ENCODE results near the gene DNMT1.
A peak's percentile ranks its signal among the peaks of the same experiment; 100 is the strongest.
"Not testable (repeated sequence)": the region's sequence is repeated elsewhere in the genome, so short reads cannot be mapped to it uniquely, and the experiment has no call there.

Gene DNMT1

GRCh38 chr19:10194500-10195198 is at the start of gene DNMT1:
DNMT1 (minus strand) TSS chr19:10194953; CDS start chr19:10194899, 54 bp downstream.
- no peak for TF ChIP-seq CTCF (IDR thresholded peaks at IDR 0.05)
- no peaks in the 10 kb centered on the region for H3K9me3 ChIP-seq
- no peaks in the 10 kb centered on the region for H3K36me3 ChIP-seq
- H3K27me3 ChIP-seq = no peaks in the 10 kb centered on the region
- H3K4me3 ChIP-seq (ENCODE audit: low read depth in 1 of 2, low read length in 1 of 2) = peak within 1 kb of the TSS; percentile 67 to 84
- peak within 1 kb of the TSS; percentile 68 for H3K27ac ChIP-seq
- H3K4me1 ChIP-seq (ENCODE audit: control insufficient read depth in 1 of 2, insufficient read depth in 1 of 2, low read depth in 1 of 2, low read length in 1 of 2) = peaks cover 11 to 12% of the 10 kb centered on the region in 2 experiments

GRCh38 chr19:10243606-10244005 is 48.9 kb upstream of the DNMT1 start:
- Histone ChIP-seq H3K36me3 (no peaks in the 10 kb centered on the region), H3K4me3 (ENCODE audit: low read depth in 1 of 2, low read length in 1 of 2) (no peak overlapping the region), H3K4me1 (ENCODE audit: control insufficient read depth in 1 of 2, insufficient read depth in 1 of 2, low read depth in 1 of 2, low read length in 1 of 2) (no peaks in the 10 kb centered on the region), H3K27me3 (no peaks in the 10 kb centered on the region), H3K27ac (no peak overlapping the region), H3K9me3 (no peaks in the 10 kb centered on the region)
- no peak for TF ChIP-seq CTCF (IDR thresholded peaks at IDR 0.05)

- H3K27ac ChIP-seq; H3K4me3 ChIP-seq (ENCODE audit: low read depth in 1 of 2, low read length in 1 of 2); H3K9me3 ChIP-seq; H3K36me3 ChIP-seq; H3K27me3 ChIP-seq; H3K4me1 ChIP-seq (ENCODE audit: control insufficient read depth in 1 of 2, insufficient read depth in 1 of 2, low read depth in 1 of 2, low read length in 1 of 2): not testable (repeated sequence)
Observed at GRCh38 chr19:10241826-10242449, 47.2 kb upstream of the DNMT1 start.

- no peaks in the 10 kb centered on the region for H3K36me3 ChIP-seq
- H3K27me3 ChIP-seq = peaks cover 1% of the 10 kb centered on the region
- no peaks in the 10 kb centered on the region for H3K9me3 ChIP-seq
- no peak for TF ChIP-seq CTCF (IDR thresholded peaks at IDR 0.05)
- no peak overlapping the region for H3K4me3 ChIP-seq (ENCODE audit: low read depth in 1 of 2, low read length in 1 of 2)
- H3K27ac ChIP-seq = no peak overlapping the region
- peaks cover 7 to 8% of the 10 kb centered on the region in 2 experiments for H3K4me1 ChIP-seq (ENCODE audit: control insufficient read depth in 1 of 2, insufficient read depth in 1 of 2, low read depth in 1 of 2, low read length in 1 of 2)
Observed at GRCh38 chr19:10238172-10238783, 43.5 kb upstream of the DNMT1 start.

GRCh38 chr19:10237702-10238101 is 42.9 kb upstream of the DNMT1 start:
- Histone ChIP-seq H3K4me3 (ENCODE audit: low read depth in 1 of 2, low read length in 1 of 2) (no peak overlapping the region), H3K27me3 (peaks cover 7% of the 10 kb centered on the region), H3K4me1 (ENCODE audit: control insufficient read depth in 1 of 2, insufficient read depth in 1 of 2, low read depth in 1 of 2, low read length in 1 of 2) (peaks cover 7 to 8% of the 10 kb centered on the region in 2 experiments), H3K36me3 (no peaks in the 10 kb centered on the region), H3K27ac (no peak overlapping the region), H3K9me3 (no peaks in the 10 kb centered on the region)
- no peak for TF ChIP-seq CTCF (IDR thresholded peaks at IDR 0.05)

GRCh38 chr19:10235409-10235808 is 40.7 kb upstream of the DNMT1 start:
- not testable (repeated sequence) for H3K4me3 ChIP-seq (ENCODE audit: low read depth in 1 of 2, low read length in 1 of 2); H3K9me3 ChIP-seq; H3K36me3 ChIP-seq; H3K27ac ChIP-seq
- Histone ChIP-seq H3K4me1 (ENCODE audit: control insufficient read depth in 1 of 2, insufficient read depth in 1 of 2, low read depth in 1 of 2, low read length in 1 of 2) (peaks cover 14 to 19% of the 10 kb centered on the region in 2 experiments), H3K27me3 (peaks cover 30% of the 10 kb centered on the region)

Data from neutrophil (primary cell).